ENCODE data around the gene HGS.

The HGS gene

GRCh38 chr17:81686614-81687013 lies 2.8 kb downstream of the HGS start:
- no peak for DNase-seq (ENCODE audit: low spot score)

- no peak for DNase-seq (ENCODE audit: low spot score)
Measured at GRCh38 chr17:81687770-81688541, 4.1 kb downstream of the HGS start.

DNA sequence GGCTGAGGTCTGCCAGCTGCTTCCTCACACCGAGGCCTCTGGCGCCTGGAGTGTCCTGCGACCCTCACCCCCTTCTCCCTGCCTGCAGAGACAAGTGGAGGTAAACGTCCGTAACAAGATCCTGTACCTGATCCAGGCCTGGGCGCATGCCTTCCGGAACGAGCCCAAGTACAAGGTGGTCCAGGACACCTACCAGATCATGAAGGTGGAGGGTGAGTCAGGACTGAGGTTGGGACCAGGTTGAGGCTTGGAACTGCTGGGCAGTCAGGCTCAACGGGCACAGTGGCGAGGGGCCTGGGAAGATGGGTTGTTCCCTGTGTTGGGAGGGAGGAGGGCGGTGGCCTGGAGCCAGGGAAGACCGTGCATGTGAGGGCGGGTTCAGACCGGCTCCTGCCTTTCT lies 4.8 kb downstream of the HGS start:
- no peak for DNase-seq (ENCODE audit: low spot score)

GRCh38 chr17:81690066-81690465 lies 6.3 kb downstream of the HGS start:
- no peak for DNase-seq (ENCODE audit: low spot score)

DNA sequence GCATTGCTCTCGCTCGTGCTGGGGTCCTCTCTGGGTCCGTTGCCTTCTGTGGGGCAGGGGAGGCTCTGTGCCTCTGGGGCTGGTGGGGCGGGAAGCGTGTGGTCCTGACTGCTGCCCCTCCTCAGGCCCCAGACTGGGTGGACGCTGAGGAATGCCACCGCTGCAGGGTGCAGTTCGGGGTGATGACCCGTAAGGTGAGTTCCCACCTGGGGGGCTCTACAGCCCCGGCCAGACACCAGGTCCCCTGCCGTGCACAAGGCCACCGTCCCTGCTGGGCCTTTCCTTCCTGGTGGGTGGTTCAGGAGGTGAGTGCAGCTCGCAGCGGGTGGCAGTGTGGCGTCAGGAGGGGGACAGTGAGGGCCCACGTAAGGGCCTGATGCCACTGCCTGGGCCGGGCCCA lies 6.7 kb downstream of the HGS start:
- no peak for DNase-seq (ENCODE audit: low spot score)

- DNase-seq (ENCODE audit: low spot score) = no peak
Measured at GRCh38 chr17:81691196-81691595, 7.4 kb downstream of the HGS start.

DNA sequence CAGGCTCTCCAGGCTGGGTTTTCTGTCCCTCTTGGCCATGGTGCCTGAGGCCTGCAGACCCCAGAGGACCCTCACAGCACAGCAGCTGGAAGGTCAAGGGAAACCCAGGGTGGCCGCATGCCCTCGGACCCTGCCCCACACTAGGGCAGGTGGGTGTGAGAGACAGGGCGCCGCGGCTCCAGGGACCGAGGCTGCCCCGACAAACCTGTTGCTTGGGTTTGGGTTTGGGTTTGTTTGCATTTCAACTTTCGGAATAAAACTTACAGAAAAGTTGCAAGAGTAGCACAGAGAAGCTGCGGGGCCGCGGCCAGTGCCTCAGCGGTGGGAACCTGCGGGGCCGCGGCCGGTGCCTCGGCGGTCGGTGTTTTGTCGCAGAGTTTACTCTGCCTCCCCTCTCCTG lies 7.8 kb downstream of the HGS start:
- DNase-seq (ENCODE audit: low spot score) = no peak

DNA sequence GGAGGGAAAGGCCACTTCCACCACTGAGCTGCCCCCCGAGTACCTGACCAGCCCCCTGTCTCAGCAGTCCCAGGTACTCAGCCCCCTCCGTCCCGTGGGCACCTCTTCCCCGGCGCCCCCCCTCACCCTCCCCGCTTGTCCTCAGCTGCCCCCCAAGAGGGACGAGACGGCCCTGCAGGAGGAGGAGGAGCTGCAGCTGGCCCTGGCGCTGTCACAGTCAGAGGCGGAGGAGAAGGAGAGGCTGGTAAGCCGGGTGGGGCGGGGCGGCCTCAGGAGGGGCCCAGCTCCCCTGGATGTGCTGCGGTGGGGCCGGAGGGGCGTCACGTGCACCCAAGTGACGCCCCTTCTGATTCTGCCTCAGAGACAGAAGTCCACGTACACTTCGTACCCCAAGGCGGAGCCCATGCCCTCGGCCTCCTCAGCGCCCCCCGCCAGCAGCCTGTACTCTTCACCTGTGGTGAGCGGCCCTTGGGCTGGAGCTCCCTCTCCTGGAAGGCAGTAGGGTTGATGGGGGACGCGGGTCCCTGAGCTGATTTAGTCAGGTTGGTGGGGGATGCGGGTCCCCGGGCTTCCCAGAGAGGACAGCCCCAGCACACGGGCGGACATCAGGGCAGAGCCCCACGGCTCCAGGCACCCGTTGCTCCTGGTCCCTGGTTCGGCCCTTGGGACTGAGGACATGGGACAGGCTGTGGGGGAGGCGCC lies 9.8 kb downstream of the HGS start:
- DNase-seq (ENCODE audit: low spot score) = no peak

GRCh38 chr17:81694810-81695209 lies 11.0 kb downstream of the HGS start:
- DNase-seq (ENCODE audit: low spot score) = no peak

- DNase-seq (ENCODE audit: low spot score) = no peak
Measured at GRCh38 chr17:81695211-81695610, 11.4 kb downstream of the HGS start.

DNA sequence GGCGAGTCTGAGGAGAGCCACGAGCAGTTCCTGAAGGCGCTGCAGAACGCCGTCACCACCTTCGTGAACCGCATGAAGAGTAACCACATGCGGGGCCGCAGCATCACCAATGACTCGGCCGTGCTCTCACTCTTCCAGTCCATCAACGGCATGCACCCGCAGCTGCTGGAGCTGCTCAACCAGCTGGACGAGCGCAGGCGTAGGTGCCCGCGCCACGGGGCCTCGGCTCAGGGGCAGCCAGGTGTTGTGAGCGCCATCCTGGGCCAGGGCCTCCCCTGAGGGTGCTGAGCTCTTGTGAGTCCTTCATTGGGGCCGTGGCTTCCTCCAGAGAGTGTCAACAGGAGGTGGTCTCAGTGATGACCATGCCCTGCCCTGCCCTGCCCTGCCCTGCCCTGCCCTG lies 12.0 kb downstream of the HGS start:
- no peak for DNase-seq (ENCODE audit: low spot score)

GRCh38 chr17:81696218-81696941 lies 12.6 kb downstream of the HGS start:
- no peak for DNase-seq (ENCODE audit: low spot score)

DNA sequence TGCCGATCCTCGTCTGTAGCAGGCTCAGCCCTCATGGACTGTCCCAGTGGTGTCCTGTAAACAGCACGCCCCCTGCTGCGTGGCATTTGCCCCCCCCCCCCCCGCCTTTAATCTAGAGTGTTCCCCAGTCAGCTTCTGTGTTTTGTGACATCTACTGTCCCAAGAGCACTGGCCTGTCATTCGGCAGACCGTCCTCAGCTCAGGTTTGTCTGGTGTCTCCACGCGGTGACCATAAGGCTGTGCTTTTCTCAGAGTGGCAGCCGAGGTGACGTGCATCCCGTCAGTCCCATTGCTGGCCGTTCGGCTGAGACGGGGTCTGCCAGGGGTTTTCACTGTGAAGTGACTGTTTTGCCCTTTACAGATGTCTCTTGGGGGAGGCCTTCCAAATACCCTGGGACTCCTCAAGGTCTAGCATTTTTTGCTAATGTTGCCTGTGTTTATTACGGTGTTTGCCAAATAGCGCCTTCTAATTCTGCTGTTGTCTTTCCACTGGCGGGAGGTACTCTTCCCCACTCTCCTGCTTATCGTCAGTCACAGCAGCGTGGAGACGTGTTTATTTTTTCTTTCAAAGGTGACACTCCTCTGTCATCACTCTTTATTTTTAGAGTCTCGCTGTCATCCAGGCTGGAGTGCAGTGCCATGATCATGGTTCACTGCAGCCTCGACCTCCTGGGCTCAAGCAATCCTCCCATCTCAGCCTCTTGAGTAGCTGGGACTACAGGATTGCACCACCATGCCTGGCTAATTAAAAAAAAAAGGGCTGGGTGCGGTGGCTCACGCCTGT lies 13.6 kb downstream of the HGS start:
- DNase-seq (ENCODE audit: low spot score) = no peak

DNA sequence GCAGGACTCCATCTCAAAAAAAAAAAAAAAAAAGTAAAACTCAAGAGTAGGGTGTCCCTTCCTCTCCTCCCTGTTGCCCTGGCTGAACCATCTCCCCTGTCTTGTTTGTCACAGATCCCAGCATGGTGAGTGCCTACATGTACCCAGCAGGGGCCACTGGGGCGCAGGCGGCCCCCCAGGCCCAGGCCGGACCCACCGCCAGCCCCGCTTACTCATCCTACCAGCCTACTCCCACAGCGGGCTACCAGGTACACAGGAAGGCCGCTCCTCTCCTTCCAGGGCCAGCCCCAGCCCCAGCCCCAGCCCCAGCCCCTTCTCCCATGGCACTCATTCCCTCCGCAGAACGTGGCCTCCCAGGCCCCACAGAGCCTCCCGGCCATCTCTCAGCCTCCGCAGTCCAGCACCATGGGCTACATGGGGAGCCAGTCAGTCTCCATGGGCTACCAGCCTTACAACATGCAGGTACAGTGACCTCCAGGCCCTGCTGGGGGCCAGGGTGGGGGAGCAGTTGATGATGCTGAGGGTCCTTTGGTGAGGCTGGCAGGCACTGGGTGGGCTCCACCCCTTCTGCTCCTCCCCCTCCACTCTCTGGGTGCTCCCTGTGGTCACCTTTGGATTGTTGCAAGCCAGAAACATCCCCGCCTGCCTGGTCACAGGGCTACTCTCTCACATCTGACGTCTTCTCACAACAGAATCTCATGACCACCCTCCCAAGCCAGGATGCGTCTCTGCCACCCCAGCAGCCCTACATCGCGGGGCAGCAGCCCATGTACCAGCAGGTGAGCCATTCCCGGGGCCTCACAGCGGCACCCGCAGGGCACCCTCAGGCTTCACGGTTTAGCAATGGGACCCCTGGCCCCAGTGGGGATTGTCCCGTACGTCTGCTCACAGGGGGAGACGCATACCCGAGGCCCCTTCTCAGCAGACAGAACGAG lies 16.8 kb downstream of the HGS start:
- DNase-seq (ENCODE audit: low spot score) = no peak

DNA sequence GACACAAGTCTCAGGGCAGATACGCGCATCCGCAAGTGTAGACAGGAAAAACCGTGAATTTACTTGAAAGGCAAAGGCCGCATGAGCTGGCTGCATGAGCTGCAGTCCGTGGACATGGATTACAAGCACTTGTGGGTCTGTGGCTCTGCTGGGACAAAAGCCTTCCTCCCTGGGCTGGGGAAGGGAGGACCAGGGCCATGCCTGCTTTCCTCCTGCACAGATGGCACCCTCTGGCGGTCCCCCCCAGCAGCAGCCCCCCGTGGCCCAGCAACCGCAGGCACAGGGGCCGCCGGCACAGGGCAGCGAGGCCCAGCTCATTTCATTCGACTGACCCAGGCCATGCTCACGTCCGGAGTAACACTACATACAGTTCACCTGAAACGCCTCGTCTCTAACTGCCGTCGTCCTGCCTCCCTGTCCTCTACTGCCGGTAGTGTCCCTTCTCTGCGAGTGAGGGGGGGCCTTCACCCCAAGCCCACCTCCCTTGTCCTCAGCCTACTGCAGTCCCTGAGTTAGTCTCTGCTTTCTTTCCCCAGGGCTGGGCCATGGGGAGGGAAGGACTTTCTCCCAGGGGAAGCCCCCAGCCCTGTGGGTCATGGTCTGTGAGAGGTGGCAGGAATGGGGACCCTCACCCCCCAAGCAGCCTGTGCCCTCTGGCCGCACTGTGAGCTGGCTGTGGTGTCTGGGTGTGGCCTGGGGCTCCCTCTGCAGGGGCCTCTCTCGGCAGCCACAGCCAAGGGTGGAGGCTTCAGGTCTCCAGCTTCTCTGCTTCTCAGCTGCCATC lies 17.7 kb downstream of the HGS start:
- DNase-seq (ENCODE audit: low spot score) = no peak

- DNase-seq (ENCODE audit: low spot score) = peak; percentile 90
Measured at GRCh38 chr17:81702934-81703746, 19.3 kb downstream of the HGS start, which contains the start of gene MRPL12. TSS of gene MRPL12 (plus strand) at chr17:81703367. CDS start at chr17:81703502, 135 bp downstream.

DNA sequence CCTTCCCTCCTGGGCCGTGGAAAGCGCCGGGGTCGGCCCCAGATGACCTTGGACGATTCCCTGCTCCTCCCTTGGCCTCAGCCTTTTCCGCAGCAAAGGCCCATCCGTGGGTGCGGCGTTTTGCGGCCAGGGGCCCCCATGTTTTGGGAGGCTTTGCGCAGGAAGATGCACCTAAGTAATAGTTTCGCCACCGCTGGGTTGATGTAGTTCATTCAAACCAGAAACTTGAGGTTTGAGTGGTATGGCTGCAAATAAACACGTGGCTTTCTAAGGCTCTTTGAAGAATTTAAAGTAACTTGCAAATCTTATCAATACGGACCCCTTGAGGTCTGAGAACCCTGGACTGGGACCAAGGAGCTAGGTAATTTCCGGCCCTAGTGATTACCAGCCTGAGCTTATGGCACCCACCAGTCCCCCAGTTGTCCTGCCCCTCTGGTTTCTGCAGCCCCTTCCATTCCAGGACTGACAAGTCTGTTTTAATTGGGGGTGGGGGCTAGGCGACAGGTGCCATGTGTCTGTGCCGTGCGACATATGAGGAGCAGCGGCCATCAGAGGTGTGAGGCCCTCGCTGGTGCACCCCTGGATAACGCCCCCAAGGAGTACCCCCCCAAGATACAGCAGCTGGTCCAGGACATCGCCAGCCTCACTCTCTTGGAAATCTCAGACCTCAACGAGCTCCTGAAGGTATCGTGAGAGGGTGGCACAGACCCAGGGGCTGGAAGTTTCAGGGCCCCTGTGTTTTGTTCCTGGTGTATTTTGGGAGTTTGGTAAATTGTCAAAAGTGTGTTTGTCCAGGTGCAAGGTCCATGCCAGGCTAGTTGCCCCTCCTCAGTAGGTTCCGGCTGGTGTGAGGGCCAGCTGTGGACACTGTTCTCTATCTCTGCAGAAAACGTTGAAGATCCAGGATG lies 20.2 kb downstream of the HGS start:
- peak; percentile 11 for DNase-seq (ENCODE audit: low spot score)

DNA sequence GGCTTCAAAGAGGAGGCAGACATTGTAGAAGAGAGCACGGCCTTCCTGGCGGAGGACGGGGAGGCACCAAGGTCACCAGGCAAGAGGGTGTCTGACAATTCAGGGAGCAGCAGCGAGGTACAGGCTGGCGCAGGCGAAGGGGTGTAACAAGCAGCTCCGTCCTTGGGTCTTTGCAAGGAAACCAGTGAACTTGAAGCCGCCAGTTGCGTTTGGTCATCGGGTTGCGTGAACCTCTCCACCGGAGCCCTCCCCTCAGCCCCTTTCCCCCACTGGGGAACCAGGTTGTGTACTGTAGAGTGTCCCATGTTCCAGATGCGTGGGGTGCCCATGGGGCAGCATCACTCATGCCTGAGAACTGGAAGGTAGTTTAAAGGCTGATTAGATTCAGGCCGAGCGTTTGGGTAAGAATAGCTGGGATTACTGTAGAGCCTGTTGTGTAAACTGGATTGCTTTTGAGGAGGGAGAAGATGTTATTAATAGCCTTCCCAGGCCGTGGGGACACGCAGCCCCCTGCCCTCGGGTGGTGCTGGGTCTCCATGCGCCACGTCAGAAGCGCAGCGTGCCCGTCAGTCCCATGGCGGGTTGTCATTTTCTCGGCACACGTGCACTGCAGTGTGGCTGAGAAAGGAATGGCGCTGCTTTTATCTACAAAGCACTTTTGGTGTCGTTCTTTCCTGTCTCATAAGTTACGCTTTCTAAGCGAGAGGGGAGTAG lies 21.9 kb downstream of the HGS start:
- no peak for DNase-seq (ENCODE audit: low spot score)

Measured in CD4-positive, alpha-beta T cell treated with Interleukin-15 for 4 hours (primary cell).